ENCODE results near the gene VDAC2.
"Not testable (repeated sequence)": the region's sequence is repeated elsewhere in the genome, so short reads cannot be mapped to it uniquely, and the experiment has no call there.

VDAC2 gene

GRCh38 chr10:75210282-75211006 lies at the start of gene VDAC2:
Gene VDAC2, plus strand, starts transcription at chr10:75210796. Its CDS starts 363 bp downstream, at chr10:75211159.
- no peak for FAIRE-seq

- FAIRE-seq = no peak
Measured at GRCh38 chr10:75165684-75166622, 44.6 kb upstream of the VDAC2 start.

GRCh38 chr10:75166623-75166972 lies 44.0 kb upstream of the VDAC2 start:
- FAIRE-seq = no peak

GRCh38 chr10:75168275-75168674 lies 42.3 kb upstream of the VDAC2 start:
- no peak for FAIRE-seq

GRCh38 chr10:75170215-75170614 lies 40.4 kb upstream of the VDAC2 start:
- peak; percentile 47 for FAIRE-seq

- FAIRE-seq = no peak
Measured at GRCh38 chr10:75175046-75175445, 35.5 kb upstream of the VDAC2 start.

- FAIRE-seq = no peak
Measured at GRCh38 chr10:75176046-75176445, 34.5 kb upstream of the VDAC2 start.

GRCh38 chr10:75176736-75177135 lies 33.9 kb upstream of the VDAC2 start:
- FAIRE-seq = no peak

- FAIRE-seq = no peak
Measured at GRCh38 chr10:75179657-75180177, 30.9 kb upstream of the VDAC2 start.

- FAIRE-seq = no peak
Measured at GRCh38 chr10:75180592-75180991, 30.0 kb upstream of the VDAC2 start.

- FAIRE-seq = no peak
Measured at GRCh38 chr10:75181073-75181472, 29.5 kb upstream of the VDAC2 start.

- no peak for FAIRE-seq
Measured at GRCh38 chr10:75186310-75186709, 24.3 kb upstream of the VDAC2 start.

- FAIRE-seq = peak; percentile 23
Measured at GRCh38 chr10:75187961-75188426, 22.6 kb upstream of the VDAC2 start.

- FAIRE-seq = not testable (repeated sequence)
Measured at GRCh38 chr10:75188522-75188921, 22.1 kb upstream of the VDAC2 start.

- FAIRE-seq = no peak
Measured at GRCh38 chr10:75189266-75190096, 21.1 kb upstream of the VDAC2 start.

GRCh38 chr10:75191821-75192568 lies 18.6 kb upstream of the VDAC2 start:
- no peak for FAIRE-seq

GRCh38 chr10:75194625-75195024 lies 16.0 kb upstream of the VDAC2 start:
- not testable (repeated sequence) for FAIRE-seq

- FAIRE-seq = no peak
Measured at GRCh38 chr10:75195035-75195763, 15.4 kb upstream of the VDAC2 start.

GRCh38 chr10:75197066-75197465 lies 13.5 kb upstream of the VDAC2 start:
- FAIRE-seq = no peak

- no peak for FAIRE-seq
Measured at GRCh38 chr10:75197906-75198305, 12.7 kb upstream of the VDAC2 start.

- not testable (repeated sequence) for FAIRE-seq
Measured at GRCh38 chr10:75199949-75200348, 10.6 kb upstream of the VDAC2 start.

Data from A204.1 (cell line).